Right renal cortex interstitium (tissue), 3 donors: ENCODE results near the gene IDI1. TPM values are rescaled to one million over a fixed set of nuclear protein-coding genes. Genes with fewer than 3 reads are reported as not detected.

Experiments
- DNase-seq, 3 donors: peaks; one replicate each; pipeline ENCODE4 v3.0.0-alpha.2; 2013; ENCODE audit warnings: low read depth in 3 of 3, low spot score in 2 of 3
- polyA plus RNA-seq, 3 donors: library from polyadenylated mRNA; unstranded; fragments of 120-200 nt; gene quantifications; one replicate each; pipeline ENCODE4 v1.2.1, GENCODE V29; 2013; ENCODE audit not compliant: insufficient read length in 3 of 3

The IDI1 gene
- polyA plus RNA-seq, 3 donors: 69.1 to 75.4 (median 70.0) TPM

DNA sequence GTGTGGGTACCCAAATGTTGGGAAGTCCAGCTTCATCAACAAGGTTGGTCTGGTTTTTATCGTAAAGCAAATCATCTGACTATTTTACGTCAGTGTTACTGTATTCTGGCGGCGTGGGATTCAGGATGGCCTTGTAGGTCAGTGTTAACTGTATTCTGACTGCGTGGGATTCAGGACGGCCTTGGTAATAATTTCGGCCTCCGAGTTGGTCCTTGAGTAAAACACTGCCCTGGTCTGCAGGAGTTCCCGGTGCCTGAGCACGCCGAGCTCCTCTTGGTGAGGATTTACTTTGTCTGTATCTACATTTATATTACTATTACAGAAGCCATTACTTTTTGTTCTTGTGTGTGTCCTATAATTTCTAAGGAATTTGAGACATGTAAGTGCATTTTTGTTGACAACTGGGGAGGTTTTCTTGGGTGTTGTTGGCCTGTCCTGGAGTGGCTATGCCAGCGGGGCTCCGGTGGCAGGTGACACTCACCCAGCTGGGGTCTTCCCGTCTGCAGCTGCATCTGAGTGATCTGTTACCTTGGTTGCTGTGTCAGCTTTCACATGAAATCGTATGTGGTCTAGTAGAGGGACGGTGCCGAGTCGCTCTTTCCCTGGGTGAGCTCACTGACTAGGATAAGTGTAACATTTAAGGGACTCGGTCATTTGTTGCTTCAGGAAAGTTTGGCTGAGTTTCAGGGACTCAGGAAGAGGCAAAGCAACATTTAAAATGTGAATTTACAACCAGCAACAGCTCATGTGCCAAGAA lies 51.5 kb downstream of the IDI1 start:
- no peak for DNase-seq

DNA sequence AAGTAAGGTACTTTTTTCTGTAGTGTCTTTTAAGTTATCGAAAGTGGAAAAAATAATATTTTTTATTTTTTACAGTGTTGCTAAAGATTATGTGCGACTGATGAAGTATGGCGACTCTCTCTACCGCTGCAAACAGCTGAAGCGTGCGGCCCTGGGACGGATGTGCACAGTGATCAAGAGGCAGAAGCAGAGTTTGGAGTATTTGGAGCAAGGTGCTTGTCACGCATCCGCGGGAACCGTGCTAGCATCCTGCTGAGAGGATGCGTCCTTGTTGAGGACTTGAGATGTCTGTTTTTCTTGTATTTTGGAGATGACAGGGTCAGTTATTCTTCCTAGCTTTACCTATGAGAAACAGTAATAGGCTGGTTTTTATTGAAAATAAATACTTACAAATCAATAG lies 52.9 kb downstream of the IDI1 start:
- no peak for DNase-seq

DNA sequence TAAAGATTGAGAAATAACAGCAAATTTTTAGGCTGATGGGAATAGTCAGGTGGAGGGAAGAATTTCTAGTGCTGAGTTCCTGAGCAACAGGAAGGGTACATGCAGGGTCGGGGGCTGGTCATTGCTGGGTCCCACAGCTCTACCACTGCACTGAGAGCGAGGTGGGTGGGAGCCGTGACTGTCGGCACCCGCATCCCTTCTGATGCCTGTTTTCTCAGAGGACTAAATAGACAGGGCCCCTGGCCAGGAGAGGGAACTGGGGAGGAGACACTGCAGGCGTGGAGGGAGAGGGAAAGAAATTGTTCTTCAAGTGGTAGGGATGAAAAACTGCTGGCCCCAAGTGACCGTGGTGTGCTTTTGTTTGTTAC lies 53.4 kb downstream of the IDI1 start:
- no peak for DNase-seq

DNA sequence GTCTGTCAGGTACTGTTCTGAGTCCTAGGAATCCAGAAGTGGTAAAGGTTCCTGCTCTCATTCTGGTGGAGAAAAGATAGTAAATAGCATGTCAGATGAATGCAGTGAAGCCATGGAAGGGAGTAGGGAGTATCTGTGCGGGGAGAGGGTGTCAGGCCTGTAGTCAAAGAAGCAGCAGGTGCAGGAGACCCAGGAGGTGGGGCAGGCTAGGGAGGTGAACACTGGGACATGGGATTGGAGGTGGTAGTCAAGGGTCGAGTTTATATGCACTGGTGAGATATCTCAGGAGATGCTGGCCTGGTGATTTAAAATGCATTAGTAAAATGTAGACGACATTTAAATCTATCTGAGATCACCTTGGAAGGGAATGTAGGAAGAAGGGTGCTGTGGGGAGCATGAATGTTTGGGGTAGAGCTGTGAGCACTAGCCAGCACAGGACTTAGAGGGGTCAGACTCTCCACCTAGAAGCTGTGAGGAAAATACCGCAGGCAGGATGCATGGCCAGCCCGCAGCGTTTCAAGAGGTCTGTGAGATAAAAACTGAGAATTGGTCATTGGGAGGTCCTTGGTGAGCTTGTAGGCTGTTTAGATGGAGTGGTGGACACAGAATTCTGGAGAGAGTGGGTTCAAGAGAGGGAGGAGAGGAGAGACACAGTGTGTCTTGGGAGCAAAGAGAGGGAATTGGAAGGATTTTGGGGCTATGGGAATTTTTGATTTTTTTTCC lies 53.9 kb downstream of the IDI1 start:
- DNase-seq: no peak

DNA sequence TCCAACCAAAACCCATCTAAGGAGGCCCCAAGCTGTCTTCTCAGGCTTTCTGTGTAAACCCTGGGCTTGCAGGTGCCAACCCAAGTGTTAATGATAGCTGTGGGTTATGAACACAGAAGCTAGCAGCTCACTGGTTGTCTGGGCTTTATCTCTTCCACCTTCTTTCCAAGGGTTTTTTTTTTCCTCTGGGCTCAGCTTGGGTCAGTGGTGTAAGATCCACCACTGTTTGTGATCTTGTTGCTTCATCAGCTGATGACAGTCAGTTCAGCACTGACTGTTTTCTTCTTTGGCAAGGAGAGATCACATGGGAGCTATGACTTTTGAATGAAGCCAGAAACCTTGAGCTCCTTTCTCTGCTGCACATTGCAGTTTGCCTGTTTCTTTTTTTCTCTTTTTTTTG lies 56.0 kb downstream of the IDI1 start:
- DNase-seq: no peak

DNA sequence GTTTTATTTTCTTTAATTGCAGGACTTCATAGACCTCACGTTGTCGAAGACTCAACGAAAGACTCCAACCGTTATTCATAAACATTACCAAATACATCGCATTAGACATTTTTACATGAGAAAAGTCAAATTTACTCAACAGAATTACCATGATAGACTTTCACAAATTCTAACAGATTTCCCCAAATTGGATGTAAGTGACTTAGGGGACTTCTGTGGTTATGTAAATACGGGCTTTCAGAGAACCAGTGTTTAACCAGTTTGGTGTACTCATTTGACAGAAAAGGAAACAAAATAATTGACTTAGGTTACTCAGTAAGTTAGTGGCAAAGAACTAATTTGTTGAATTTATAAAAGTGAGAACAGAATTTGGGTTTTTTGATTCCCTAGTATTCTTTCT lies 56.5 kb downstream of the IDI1 start:
- DNase-seq: no peak

DNA sequence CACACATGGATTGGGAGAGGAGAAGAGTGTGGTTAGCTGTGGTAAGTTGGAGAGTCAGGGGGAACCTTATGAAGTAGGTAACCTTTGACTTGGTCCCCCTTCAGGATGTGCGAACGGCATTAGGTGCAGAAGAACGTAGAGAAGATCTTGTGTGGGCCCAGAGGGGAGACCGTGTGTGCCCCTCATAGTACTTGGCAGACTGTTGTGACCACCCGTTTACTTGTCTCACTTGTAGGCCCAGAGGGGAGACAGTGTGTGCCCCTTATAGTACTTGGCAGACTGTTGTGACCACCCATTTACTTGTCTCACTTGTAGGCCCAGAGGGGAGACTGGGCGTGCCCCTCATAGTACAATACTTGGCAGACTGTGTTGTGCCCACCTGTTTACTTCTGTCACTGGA lies 58.1 kb downstream of the IDI1 start:
- DNase-seq: no peak

Other genes with a start within 250 kb of the IDI1 start
- 10 to 100 TPM; 36.5 to 39.6 (median 39.3) TPM for gene LARP4B, start 117.4 kb downstream of the IDI1 start, polyA plus RNA-seq
- gene GTPBP4, start 60.7 kb downstream of the IDI1 start, polyA plus RNA-seq: 10 to 100 TPM; 63.8 to 74.2 (median 69.3) TPM
- not detected for gene IDI2, start 23.3 kb downstream of the IDI1 start, polyA plus RNA-seq
- gene WDR37, start 7.3 kb upstream of the IDI1 start, polyA plus RNA-seq: 10 to 100 TPM; 15.1 to 15.7 (median 15.2) TPM